KMS-11 (cell line): ENCODE results near the gene CNST.

Source experiments
- H2AFZ ChIP-seq: fragments of 200-600 bp; sonication (generic); 2 replicates; pipeline ENCODE4 v1.6.1; 2016; ENCODE audit warnings: antibody characterized with exemption, mixed run types, low read depth
- H3K27ac ChIP-seq: fragments of 200-600 bp; sonication (generic); 2 replicates; pipeline ENCODE4 v1.6.1; 2016; ENCODE audit warnings: mild to moderate bottlenecking, mixed run types
- H3K27me3 ChIP-seq: fragments of 200-600 bp; sonication (generic); 2 replicates; pipeline ENCODE4 v1.6.1; 2017; ENCODE audit warnings: mild to moderate bottlenecking, low read depth, mixed run types, moderate library complexity; ENCODE audit not compliant: insufficient read depth
- H3K36me3 ChIP-seq: fragments of 200-600 bp; sonication (generic); 2 replicates; pipeline ENCODE4 v1.6.1; 2017; ENCODE audit warnings: mild to moderate bottlenecking, mixed run types; ENCODE audit not compliant: insufficient read depth
- H3K4me1 ChIP-seq: fragments of 200-600 bp; sonication (generic); 2 replicates; pipeline ENCODE4 v1.6.1; 2016; ENCODE audit warnings: mild to moderate bottlenecking, low read depth, mixed run types; ENCODE audit not compliant: poor library complexity, severe bottlenecking
- H3K4me2 ChIP-seq: fragments of 200-600 bp; sonication (generic); 2 replicates; pipeline ENCODE4 v1.7.0; 2016; ENCODE audit warnings: mild to moderate bottlenecking, mixed run types
- H3K4me3 ChIP-seq: fragments of 200-600 bp; sonication (generic); IDR thresholded peaks from 2 replicates; pipeline ENCODE4 v1.6.1; 2017; ENCODE audit warnings: low read depth, low read length, mixed read lengths; ENCODE audit not compliant: insufficient read depth
- H3K79me2 ChIP-seq: fragments of 200-600 bp; sonication (generic); 2 replicates; pipeline ENCODE4 v1.6.1; 2016; ENCODE audit warnings: low read depth, mixed run types; ENCODE audit not compliant: insufficient read depth
- H3K9ac ChIP-seq: fragments of 200-600 bp; sonication (generic); 2 replicates; pipeline ENCODE4 v1.6.1; 2016; ENCODE audit warnings: mild to moderate bottlenecking, mixed run types
- H4K20me1 ChIP-seq: fragments of 200-600 bp; sonication (generic); 2 replicates; pipeline ENCODE4 v1.6.1; 2016; ENCODE audit warnings: mild to moderate bottlenecking, mixed run types; ENCODE audit not compliant: insufficient read depth
- TF ChIP-seq, protein P1 (sequence below): fragments of 200-600 bp; sonication (generic); conservative IDR thresholded peaks from 2 replicates; pipeline ENCODE4 v1.6.1; 2017; ENCODE audit warnings: low read depth, mild to moderate bottlenecking, antibody characterized with exemption, low read length, moderate library complexity, mixed read lengths

Gene CNST

DNA sequence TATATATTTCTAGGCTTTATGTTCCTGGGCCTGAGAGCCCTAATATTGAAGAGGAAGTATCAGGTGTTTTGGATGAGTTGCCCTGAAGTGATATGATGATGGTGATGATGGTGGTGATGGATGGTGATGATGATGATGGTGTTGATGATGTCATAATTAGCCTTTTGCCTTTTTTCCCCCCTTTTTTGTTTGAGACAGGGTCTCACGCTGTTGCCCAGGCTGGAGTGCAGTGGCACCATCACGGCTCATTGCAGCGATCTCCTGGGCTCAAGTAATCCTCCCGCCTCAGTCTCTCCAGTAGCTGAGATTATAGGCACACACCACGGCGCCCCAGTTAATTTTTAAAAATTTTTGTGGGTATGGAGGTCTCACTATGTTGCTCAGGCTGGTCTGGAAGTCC lies 76.5 kb downstream of the CNST start:
- H3K36me3 ChIP-seq = no peaks in the 10 kb centered on the region
- H3K79me2 ChIP-seq = no peaks in the 10 kb centered on the region
- H3K4me3 ChIP-seq = no peak overlapping the region

DNA sequence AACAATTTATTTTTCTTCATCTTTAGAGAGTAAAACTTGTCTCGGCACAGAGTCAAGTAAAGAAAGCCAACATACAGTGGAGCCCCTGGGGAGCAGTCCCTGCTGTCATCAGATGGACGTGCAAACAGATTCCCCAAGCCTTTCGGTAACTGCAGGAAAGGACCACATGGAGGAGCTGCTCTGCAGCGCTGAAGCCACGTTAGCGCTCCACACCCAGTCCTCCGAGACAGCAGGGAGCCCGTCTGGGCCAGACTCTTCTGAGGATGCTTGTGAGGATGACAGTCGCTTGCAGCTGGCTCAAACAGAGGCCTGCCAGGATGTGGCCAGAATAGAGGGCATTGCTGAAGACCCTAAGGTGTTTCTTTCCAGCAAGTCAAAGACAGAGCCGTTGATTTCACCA lies 80.9 kb downstream of the CNST start:
- Histone ChIP-seq H3K27ac (no peak overlapping the region), H3K4me2 (no peak overlapping the region), H3K79me2 (no peaks in the 10 kb centered on the region), H3K27me3 (no peaks in the 10 kb centered on the region), H3K9ac (no peak overlapping the region), H2AFZ (no peak overlapping the region), H4K20me1 (no peaks in the 10 kb centered on the region), H3K4me1 (no peaks in the 10 kb centered on the region), H3K36me3 (no peaks in the 10 kb centered on the region; the same call in 1 of the 2 replicates), H3K4me3 (no peak overlapping the region)
- TF ChIP-seq, protein P1, sequence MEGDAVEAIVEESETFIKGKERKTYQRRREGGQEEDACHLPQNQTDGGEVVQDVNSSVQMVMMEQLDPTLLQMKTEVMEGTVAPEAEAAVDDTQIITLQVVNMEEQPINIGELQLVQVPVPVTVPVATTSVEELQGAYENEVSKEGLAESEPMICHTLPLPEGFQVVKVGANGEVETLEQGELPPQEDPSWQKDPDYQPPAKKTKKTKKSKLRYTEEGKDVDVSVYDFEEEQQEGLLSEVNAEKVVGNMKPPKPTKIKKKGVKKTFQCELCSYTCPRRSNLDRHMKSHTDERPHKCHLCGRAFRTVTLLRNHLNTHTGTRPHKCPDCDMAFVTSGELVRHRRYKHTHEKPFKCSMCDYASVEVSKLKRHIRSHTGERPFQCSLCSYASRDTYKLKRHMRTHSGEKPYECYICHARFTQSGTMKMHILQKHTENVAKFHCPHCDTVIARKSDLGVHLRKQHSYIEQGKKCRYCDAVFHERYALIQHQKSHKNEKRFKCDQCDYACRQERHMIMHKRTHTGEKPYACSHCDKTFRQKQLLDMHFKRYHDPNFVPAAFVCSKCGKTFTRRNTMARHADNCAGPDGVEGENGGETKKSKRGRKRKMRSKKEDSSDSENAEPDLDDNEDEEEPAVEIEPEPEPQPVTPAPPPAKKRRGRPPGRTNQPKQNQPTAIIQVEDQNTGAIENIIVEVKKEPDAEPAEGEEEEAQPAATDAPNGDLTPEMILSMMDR = no peak

More for the DNA sequence above, 76.5 kb downstream of the CNST start:
- Histone ChIP-seq H3K27me3 (no peaks in the 10 kb centered on the region), H4K20me1 (no peaks in the 10 kb centered on the region), H3K4me2 (no peak overlapping the region), H3K9ac (no peak overlapping the region), H3K27ac (no peak overlapping the region), H2AFZ (no peak overlapping the region), H3K4me1 (no peaks in the 10 kb centered on the region)
- TF ChIP-seq, protein P1 = no peak

DNA sequence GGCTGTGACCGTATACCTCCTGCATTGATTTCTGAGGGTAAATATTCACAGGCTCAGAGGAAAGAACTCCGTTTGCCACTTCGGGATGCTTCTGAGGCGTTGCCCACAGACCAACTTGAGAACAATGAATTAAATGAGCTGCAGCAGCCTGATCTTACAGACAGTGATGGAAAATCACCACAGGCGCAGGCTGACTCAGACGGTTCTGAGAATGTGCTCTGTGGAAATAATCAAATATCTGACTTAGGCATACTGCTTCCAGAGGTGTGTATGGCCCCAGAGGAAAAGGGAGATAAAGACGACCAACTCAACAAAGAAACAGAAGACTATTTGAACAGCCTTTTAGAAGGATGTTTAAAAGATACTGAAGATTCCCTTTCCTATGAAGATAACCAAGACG lies 81.3 kb downstream of the CNST start:
- Histone ChIP-seq H3K9ac (no peak overlapping the region), H3K27ac (no peak overlapping the region), H3K4me1 (no peaks in the 10 kb centered on the region), H3K4me2 (no peak overlapping the region), H3K79me2 (no peaks in the 10 kb centered on the region), H3K4me3 (no peak overlapping the region), H2AFZ (no peak overlapping the region), H3K27me3 (no peaks in the 10 kb centered on the region), H3K36me3 (no peaks in the 10 kb centered on the region; the same call in 1 of the 2 replicates), H4K20me1 (no peaks in the 10 kb centered on the region)
- TF ChIP-seq, protein P1 = no peak

DNA sequence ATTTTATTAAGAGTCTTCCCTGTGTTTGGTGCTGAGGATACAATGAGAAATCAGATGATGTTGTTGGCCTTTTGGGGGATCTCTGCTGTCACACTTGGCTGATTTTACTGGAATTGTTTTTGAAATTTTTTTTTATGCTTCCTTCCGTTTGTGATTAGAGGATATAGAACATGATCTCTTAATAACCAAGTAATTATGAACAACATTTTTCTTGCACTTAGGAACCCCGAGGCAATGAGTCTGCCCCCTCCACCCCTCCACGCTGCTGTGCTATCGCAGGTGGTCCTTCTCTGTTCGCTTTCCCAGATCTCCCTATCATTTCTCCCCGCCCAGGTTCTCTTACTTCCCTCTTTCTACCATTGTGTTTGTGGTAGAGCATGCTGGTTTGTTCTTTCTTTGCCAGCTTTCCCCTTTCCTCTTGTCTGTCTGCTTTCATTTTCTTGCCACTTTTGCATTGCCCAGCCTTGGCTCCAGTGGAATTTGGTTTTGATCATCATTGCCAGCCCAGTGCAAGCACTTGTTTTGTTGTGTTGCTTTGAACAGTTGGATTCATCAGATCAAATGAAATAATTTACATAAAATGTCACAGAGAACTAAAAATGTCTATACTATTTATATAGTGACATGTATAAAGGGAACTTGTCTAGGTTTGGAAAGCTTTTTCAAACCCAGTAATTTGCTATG lies 84.9 kb downstream of the CNST start:
- Histone ChIP-seq H3K79me2 (no peaks in the 10 kb centered on the region), H3K4me2 (no peak overlapping the region), H3K36me3 (no peaks in the 10 kb centered on the region; the same call in 1 of the 2 replicates), H3K4me1 (no peaks in the 10 kb centered on the region), H3K27ac (no peak overlapping the region), H3K9ac (no peak overlapping the region), H3K4me3 (no peak overlapping the region), H3K27me3 (no peaks in the 10 kb centered on the region), H2AFZ (no peak overlapping the region), H4K20me1 (no peaks in the 10 kb centered on the region)
- TF ChIP-seq, protein P1 = no peak
